ENCODE results near the gene COMMD9. TPM values are rescaled to one million over a fixed set of nuclear protein-coding genes. Genes with fewer than 3 reads are reported as not detected.

Gene COMMD9
- polyA plus RNA-seq, 4 donors = 83.0 to 107 (median 93.9) TPM

DNA sequence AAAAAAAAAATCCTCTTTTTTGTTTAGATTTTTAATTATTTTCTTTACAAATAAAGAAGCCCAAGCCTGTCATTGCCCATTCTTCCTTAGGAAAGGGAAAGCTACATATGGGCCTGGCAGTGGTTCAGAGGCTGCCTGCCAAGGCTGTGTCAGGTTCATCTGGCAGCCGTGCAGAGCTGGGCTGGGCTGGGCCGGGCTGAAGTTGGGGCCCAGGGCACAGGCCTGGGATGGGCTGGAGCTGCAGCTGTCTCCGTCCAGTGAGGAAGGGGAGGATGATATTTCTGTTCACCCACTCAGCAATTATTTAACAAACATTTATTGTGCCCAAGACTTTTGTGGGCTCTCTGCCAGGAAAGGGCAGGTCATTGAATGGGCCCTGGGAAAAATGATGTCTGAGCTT is 11.4 kb upstream of the COMMD9 start:
- DNase-seq (ENCODE audit: low read depth in 4 of 4, low spot score in 2 of 4) = no peak

DNA sequence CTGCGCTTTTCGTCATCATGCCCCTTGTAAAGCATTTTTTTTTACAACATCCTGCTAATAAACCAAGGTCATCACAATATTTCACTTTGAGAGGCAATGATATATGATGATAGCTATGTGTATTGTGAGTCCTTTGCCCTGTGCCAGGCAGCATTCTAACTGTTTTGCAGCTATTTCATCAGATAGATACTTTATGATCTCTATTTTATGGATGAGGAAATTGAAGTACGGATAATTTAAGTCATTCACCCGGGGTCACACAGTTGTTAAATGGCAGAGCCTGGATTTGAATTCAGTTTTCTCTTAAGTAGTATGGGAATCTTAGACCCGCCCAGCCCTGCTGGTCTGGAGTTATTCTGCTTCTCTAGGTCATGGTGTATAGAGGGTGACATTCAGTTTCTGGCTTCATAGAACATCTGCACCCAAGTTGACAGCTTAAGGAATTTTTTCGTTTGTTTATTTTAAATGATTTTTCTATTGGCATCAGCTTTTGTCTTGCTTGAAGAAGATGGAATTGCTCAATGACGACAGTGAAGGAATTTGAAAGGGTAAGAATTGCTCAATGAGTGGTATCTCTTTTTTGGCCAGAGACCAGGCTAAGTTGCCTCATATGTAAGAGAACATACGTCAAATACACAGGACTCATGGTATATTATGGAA is 7.8 kb upstream of the COMMD9 start:
- DNase-seq (ENCODE audit: low read depth in 4 of 4, low spot score in 2 of 4) = no peak

DNA sequence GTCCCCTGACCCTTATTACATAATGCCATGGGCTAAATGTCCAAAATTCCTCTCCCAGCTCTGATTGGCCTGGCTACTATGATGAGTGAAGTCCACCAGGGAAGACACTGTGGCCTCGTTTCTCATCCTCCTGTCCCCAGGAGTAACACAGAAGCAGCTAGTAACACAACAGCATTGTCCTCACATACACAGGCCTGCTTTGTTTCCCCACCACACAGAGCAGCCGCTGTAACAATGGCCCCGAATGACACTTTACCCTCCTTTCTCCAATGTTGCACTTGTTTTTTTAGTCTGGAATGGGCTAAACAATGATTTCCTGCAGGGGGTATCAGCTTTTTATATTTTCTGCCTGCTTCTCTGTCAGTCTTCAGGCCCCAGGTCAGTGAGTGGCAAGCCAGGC is 6.7 kb upstream of the COMMD9 start, which contains the start of gene PRR5L:
Gene PRR5L, plus strand, starts transcription at position 363 of the 400 bp plus-strand sequence. CDS start 104,834 bp downstream, outside the sequence.
- DNase-seq (ENCODE audit: low read depth in 4 of 4, low spot score in 2 of 4) = no peak

DNA sequence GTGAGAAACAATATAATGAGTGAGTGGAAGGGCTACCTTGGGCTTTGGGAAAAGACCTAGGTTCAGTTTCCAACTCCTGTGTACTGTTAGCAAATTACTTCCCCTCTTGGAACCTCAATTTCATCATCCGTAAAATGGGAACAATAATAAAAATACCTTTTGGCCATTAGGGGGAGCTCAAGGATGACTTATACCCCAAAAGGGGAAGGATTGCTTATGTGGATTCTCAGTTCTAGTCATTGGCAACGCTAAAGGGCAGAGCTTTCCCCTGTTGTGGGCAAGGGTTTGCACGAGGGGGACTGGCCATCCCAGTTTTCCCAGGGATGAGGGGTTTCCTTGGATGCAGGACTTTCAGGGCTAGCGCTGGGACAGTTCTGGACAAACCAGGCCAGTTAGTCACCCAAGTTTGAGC is 3.1 kb upstream of the COMMD9 start:
- no peak for DNase-seq (ENCODE audit: low read depth in 4 of 4, low spot score in 2 of 4)

DNA sequence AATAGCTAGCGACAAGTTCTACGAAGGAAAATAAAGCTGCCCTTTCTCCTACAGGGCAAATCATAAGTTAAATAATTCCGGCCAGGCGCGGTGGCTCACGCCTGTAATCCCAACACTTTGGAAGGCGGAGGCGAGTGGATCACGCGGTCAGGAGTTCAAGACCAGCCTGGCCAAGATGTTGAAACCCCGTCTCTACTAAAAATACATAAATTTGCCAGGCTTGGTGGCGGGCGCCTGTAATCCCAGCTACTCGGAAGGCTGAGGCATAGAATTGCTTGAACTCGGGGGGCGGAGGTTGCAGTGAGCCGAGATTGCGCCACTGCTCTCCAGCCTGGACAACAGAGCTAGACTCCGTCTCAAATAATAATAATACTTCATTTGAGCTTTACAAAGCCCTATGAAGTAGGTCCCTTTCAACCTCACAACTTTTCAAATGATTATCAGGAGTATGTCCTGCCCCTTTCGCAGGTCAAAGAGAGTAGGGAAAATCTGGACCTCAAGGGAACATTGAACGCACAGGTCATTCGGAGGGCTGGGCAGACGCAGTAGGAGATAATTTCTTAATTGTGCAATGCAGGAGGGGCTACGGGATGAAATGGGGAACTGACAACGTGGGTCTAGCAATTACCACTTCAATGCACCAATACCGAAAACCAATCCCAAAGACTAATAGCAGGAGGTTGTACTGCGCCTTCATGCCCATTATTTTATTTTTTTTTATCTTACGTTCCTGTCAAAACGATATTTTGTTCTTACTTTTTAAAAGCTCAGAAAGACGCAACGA is 590 bp downstream of the COMMD9 start:
- no peak for DNase-seq (ENCODE audit: low read depth in 4 of 4, low spot score in 2 of 4)

DNA sequence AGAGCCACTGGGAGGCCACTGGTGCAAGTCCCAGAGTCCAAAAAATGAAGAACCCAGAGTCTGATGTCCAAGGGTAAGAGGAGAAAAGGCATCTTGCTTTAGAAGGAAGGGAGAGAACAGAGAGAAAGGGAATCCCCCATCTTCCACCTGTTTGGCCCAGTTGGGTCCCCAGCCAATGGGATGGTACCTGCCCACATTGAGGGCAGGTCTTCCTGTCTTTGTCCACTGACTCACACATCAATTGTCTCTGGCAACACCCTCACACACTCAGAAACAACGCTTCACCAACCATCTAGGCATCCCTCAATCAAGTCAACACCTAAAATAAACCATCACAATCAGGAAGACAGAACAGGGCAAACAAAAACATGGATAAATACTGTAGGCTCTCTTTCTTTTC is 6.3 kb downstream of the COMMD9 start:
- DNase-seq (ENCODE audit: low read depth in 4 of 4, low spot score in 2 of 4) = no peak

DNA sequence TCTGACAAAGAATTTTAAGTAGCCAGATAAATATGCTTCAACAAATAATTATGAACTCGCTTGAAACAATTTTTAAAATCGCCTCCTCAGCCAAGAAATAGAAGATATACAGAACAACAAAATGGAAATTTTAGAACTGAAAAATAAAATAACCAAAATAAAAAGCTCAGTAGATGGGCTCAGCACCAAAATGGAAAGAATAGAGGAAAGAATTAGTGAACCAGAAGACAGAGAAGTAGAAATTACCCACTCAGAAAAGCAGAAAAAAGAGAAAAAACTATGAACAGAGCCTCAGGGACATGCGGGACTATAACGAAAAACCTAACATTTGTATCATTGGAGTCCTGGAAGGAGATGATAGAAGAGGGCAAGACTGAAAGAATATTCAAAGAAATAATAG is 7.4 kb downstream of the COMMD9 start:
- DNase-seq (ENCODE audit: low read depth in 4 of 4, low spot score in 2 of 4) = no peak

DNA sequence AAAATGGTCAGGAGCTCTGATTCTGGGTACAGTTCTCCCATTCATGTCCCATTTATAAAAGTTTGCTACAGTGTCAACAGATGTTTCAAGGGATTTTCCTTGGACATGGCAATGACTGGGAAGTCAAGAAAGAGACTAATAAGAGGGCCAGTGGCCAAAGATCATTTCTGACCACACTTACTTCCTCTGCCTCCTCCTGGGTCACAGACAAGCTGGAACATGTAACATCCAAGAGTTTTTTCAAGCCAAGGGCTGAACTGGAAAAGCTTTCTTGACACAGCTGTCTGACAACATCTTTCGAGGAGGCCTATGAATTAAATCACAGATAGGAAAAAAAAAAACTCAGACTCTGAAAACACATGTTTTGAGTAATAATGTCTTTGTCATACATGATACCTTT is 8.7 kb downstream of the COMMD9 start:
- DNase-seq (ENCODE audit: low read depth in 4 of 4, low spot score in 2 of 4) = no peak

DNA sequence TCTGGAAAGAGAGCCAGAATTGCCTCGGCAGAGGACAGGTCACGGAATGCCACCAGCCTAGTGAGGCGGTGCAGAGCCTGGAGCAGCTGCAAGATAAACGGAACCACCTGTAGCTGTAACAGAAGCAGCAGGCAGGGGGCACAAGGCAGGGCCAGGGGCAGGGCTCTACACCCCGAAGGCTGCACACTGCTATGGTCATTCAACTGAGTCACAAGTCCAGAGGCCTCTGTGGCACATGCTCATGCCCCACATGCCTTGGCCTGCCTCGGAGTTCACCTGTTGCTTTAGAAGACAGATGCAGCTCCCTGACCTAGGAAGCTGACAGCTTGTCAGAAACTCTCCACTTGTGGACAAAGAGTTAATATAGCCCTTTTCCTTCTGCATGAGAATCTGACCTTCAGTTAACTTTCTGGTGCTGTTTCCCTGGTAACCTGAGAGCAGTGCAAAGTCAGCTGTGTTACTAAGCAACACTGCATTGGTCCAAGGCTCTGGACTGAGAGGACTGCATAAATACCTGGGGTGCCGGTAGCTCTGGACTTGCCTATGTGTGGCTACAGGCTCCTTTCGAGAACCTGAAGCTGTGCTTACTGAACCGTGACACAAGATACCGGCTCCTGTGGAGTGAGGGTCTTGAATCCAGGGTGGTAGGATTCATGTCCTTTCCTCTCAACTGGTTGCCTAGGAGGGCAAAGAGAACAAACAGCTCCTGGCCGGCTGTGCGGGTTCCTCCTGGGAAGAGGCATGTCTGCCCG is 10.5 kb downstream of the COMMD9 start:
- peak in 1 of 4 donors; percentile 39 for DNase-seq (ENCODE audit: low read depth in 4 of 4, low spot score in 2 of 4)

DNA sequence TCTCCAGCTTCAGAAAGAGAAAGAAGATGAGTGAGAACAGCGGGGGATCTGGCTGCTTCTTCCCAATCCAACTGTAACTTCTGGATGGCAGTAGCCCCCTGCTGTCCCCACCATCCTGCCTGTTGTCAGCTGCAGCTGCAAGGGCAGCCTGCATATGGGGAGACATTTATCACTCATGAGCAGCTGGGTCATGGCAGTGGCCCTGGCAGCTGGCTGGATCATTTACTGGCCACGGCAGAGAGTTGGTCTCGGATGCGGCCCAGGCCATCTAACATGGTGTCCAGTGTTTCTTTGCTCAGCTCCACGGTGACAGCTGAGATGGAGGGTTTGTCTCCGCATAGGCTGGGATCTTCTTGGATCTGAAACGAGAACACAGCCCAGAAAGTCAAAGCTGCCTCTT is 14.8 kb downstream of the COMMD9 start:
- no peak for DNase-seq (ENCODE audit: low read depth in 4 of 4, low spot score in 2 of 4)

DNA sequence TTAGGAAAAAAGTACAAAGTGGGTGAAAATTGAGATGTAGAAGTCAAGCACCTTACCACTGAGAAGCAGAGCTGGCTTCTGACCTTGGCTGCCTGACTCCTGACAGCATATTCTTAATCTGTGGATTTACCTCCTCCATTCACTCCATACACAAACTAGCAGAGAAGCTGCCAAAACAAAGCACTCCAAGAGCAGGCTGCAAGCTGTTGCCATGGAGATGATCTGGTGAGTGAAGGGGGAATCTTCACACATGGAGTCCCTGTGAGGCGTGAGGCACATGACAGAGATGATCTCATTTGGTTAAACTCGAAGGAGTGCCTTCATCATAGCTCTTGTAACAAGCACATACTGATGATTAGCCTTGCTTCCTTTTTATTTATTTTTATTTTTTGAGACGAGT is 16.1 kb downstream of the COMMD9 start:
- DNase-seq (ENCODE audit: low read depth in 4 of 4, low spot score in 2 of 4) = no peak

DNA sequence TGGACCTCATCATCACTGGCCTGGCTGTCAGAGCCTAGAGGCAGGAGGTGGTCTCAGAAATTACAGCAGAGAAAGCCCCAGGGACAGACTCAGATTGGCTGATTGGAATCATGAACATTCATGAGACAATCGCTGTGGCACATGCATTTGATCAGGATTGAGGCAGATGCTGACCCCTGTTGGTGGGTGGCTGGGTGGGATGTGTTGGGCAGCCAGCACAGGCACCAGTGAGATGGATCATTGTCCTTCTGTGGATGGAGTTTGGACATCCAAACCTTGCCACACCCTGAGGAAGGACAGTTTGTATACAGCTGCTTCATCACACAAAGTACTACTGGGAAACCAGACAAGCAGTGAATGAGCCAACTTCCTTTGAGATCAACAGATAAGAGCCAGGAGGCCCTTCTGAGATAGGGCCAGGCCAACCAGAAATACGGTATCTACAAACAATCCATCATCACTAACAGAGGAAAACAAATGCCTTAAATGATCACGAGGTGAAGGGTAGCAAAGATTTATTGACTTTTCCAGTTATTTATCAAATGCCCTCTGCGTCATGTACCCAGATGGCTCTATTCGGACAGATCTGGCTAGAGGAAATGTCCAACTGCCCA is 17.3 kb downstream of the COMMD9 start:
- DNase-seq (ENCODE audit: low read depth in 4 of 4, low spot score in 2 of 4) = no peak

DNA sequence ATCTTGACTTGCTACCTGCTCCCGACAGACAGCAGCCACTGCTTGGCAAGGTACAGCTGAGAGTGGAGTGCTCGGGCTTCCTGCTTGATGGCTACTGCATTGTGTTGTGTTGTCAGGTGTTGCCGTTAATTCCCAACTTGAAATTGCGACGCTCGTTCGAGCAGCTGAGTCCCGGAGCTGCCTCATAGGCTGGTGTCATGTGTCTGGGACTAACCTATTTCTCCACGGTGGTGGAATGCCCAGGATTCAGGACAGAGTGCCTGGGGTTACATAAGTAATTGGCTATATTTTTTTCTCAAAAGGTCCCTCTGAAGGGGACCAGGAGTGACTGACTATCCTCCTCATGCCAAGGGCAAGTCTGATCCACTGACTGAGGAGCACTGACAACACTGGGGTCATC is 18.5 kb downstream of the COMMD9 start:
- no peak for DNase-seq (ENCODE audit: low read depth in 4 of 4, low spot score in 2 of 4)

DNA sequence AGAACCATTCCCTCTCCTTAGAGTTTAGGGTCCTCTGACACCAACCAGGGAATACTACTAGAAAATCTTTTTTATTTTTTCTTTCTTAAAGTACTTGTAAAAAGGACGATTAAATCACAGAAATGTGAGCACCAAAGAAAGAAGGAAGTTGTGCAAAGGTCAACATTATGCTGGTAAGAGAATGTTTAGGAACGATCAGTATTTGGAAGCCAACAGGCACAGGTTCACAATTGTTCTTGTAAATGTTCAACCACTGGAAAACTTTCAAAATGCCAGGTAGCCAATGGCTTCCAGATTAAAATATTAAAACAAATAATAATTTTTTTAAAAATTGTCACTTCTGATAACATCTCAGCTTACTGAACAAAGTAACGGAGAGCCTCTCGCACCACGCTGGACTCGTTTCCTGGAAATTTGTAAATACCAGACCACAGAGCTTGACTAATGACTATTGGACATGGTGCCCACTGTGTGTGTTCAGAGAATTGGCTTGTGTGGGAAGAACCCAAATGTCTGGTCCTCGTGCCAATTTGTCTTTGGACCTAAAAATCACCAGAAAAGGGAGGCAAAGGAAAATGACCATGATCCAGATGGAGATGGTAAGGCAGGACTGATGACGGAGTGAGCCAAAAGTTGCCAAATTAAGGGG is 20.8 kb downstream of the COMMD9 start:
- no peak for DNase-seq (ENCODE audit: low read depth in 4 of 4, low spot score in 2 of 4)

DNA sequence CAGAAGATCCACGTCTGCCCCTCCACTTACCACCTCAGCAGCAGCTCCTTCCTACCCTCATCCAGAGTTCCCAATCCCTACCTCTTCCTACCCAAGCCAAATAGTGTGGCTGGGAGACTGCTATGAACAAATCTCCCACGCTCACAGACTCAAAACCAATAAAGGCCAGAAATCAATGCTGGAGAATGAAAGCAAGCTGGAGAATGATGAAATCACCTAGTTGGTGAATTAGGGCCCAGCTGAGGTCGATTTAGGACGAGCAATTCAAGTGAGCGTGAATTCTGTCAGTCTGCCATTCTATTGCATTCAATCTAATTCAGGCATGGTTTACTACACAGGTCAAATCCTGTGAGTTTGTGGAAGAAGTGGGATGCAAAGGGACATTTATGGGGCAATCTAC is 22.5 kb downstream of the COMMD9 start:
- DNase-seq (ENCODE audit: low read depth in 4 of 4, low spot score in 2 of 4) = no peak

DNA sequence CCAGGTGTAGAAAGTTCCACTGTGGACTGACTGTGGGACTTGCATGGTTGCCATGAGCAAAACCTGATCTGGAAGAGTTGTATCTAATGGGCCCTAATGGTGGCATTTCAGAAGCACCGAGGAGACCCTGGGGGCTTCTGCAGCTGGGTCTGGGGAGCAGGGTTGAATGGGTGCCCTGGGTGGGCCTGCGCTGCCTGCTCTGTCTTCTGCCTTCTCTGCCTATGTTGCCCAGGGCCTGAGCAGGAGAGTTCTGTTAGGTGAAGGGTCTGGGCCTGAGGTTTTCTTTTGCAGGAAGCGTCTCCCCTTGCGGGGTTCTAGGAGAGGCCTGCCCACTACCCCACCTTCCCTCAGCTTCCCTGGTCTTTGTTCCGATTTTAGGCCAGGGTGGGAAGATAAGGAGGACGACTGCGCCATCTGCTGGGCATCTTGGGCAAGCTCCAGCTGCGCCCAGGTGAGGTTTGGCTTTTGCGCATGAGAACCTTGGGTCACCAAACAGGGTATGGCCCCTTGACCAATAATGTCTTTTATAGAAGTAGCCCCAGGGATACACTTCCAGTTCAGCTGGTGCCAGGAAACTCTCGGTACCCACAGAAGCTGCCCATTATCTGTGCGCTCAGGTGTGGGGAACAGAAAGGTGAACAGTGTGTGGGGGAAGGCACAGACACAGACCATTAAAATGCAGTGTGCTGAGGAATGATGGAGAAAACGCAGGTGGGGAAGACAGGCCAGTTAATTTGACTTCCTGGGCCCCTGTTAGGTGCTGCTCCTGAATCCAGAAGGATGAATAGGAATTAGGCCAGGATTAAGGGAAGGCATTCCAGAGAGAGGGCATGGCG is 23.2 kb downstream of the COMMD9 start:
- DNase-seq (ENCODE audit: low read depth in 4 of 4, low spot score in 2 of 4) = peak in 1 of 4 donors; percentile 68

DNA sequence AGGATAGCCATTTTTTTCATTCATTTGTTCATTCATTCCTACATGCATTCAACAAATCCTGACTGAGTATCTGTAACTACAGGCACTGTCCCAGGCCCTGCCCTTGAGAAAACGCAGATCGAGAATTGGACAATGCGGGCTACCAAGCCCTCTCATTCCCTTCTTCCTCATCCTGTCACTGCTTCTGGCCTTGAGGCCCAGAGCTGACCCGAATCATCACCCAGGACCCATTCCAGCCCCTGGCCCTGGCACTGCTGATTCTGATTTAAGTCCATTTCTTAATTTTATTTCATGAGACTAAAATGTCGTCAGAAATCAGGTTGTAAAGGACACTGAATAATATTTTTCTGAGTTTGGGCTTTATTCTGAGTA is 24.3 kb downstream of the COMMD9 start:
- no peak for DNase-seq (ENCODE audit: low read depth in 4 of 4, low spot score in 2 of 4)

DNA sequence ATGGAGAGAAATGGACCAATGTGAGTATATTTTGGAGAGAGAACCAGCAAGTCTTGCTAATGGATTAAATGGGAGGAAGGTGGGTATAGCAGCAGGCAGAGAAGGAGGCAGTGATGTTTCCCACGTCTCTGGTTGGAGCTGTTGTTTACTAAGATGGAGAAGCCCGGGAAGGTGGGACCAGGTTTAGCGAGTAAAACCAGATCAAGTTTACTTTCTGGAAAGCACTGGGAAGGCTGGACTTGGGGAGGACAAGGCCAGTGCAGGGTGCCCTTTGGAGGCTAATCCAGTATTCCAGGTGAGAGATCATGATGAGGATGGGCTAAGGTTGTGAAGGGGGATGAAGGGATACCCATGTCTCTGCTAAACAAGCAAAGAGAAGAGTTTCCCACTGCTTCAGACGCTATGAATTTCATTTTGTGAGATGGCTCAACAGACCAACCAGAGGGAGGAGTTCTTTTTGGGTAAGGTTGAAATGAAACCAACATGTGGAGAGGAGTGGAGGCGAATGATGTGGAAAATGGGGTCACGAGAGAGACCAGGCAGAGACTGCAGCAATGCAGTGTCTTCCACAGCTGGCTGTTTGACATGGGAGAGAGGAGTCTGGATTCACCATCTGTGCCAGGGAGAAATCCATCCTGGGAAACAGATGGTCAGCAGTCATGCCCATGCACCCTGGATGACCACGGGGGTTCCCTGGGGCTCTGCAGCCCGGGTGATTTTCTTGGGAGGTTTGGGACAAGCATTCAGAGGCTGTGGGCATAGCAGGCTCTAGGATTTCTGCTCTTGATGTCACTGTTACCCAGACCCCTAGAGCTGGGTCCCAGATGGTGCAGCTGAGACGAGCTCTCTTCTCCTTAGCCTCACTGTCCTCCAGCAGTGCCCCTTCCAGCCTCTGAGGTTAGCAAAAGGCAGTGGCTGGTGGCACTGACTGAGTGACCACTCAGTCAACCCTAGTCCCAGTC is 24.9 kb downstream of the COMMD9 start:
- no peak for DNase-seq (ENCODE audit: low read depth in 4 of 4, low spot score in 2 of 4)

DNA sequence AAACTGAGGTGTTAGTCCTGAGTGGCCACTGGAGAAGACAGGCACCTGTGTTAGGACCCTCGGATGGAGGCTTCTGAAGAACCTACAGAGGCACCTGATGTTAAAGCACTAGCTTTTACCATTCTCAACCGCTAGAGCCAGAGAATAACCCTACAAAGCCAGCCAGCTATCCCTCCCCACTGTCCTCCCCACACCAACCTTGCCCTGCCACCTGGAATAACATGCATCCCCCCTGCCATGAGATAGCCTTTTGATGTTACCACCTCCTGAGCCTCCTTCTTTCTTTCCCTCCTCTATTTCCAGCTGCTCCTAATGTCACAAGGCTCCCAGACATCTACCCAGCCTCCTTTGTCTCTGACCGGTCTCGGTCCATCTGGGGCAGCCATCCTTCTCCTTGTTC is 28.1 kb downstream of the COMMD9 start:
- DNase-seq (ENCODE audit: low read depth in 4 of 4, low spot score in 2 of 4) = no peak

Measured in left renal cortex interstitium (tissue), 4 donors.